ENCODE data around the gene ZNHIT6.

The ZNHIT6 gene

DNA sequence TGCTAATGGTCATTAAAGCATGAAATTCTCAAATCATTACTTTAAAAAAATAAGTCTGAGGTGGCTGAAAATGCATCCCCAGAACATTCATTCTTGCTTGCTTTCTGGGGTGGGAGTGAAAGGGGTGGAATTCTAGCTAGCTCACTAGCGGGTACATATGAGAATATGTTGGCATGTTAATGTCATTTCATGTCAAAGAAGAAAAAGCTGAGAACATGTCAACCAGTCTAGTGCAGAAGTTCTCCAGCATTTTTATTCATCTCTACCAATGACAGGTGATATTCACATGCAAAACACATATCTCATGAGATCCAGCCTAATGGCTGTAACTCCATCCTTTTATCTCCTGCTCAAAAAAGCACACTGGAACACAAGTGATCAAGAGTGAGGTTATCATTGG, 49.1 kb downstream of the ZNHIT6 start:
- no peak for TF ChIP-seq FOXP2 (optimal IDR thresholded peaks at IDR 0.05; ENCODE audit: borderline replicate concordance, extremely low read depth, extremely low read length, insufficient read depth)
- no peak for TF ChIP-seq REST (IDR thresholded peaks at IDR 0.05; ENCODE audit: insufficient read depth in 1 of 2, low read depth in 2 of 2, low read length in 2 of 2)
- no peak for TF ChIP-seq TAF1 (IDR thresholded peaks at IDR 0.05; ENCODE audit: borderline replicate concordance, insufficient read depth, low read length)

GRCh38 chr1:85656948-85657347, 51.3 kb downstream of the ZNHIT6 start:
- no peak for TF ChIP-seq REST (IDR thresholded peaks at IDR 0.05; ENCODE audit: insufficient read depth in 1 of 2, low read depth in 2 of 2, low read length in 2 of 2)
- no peak for TF ChIP-seq TAF1 (IDR thresholded peaks at IDR 0.05; ENCODE audit: borderline replicate concordance, insufficient read depth, low read length)

GRCh38 chr1:85656256-85656655, 52.0 kb downstream of the ZNHIT6 start:
- TF ChIP-seq FOXP2 (optimal IDR thresholded peaks at IDR 0.05; ENCODE audit: borderline replicate concordance, extremely low read depth, extremely low read length, insufficient read depth) (no peak), REST (IDR thresholded peaks at IDR 0.05; ENCODE audit: insufficient read depth in 1 of 2, low read depth in 2 of 2, low read length in 2 of 2) (no peak), TAF1 (IDR thresholded peaks at IDR 0.05; ENCODE audit: borderline replicate concordance, insufficient read depth, low read length) (no peak), POLR2AphosphoS5 (IDR thresholded peaks at IDR 0.05; ENCODE audit: low read depth, low read length) (no peak), SIN3A (IDR thresholded peaks at IDR 0.05; ENCODE audit: borderline replicate concordance, insufficient read depth, low read length) (no peak)

DNA sequence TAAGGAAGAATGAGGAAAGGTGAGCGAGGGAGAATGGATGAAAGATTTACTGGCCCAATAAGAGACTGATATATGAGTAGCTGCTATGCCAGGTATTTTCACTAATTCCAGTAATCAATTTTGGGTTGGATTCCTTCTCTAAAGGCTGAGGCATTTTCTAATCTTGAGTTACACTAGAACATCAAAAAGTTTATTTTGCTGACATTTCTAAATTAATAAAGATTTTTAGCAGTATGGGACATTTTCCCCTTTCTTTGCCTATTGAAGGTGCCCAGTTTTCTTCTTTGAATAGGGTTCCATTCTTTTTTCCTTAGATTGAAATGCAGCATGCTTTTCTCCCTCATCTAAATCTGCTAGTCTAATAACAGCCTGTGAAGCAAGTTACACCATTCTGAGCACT, 52.9 kb downstream of the ZNHIT6 start:
- TF ChIP-seq SIN3A (IDR thresholded peaks at IDR 0.05; ENCODE audit: borderline replicate concordance, insufficient read depth, low read length): no peak
- no peak for TF ChIP-seq TAF1 (IDR thresholded peaks at IDR 0.05; ENCODE audit: borderline replicate concordance, insufficient read depth, low read length)
- TF ChIP-seq REST (IDR thresholded peaks at IDR 0.05; ENCODE audit: insufficient read depth in 1 of 2, low read depth in 2 of 2, low read length in 2 of 2): no peak
- TF ChIP-seq POLR2AphosphoS5 (IDR thresholded peaks at IDR 0.05; ENCODE audit: low read depth, low read length): no peak
- TF ChIP-seq FOXP2 (optimal IDR thresholded peaks at IDR 0.05; ENCODE audit: borderline replicate concordance, extremely low read depth, extremely low read length, insufficient read depth): no peak

DNA sequence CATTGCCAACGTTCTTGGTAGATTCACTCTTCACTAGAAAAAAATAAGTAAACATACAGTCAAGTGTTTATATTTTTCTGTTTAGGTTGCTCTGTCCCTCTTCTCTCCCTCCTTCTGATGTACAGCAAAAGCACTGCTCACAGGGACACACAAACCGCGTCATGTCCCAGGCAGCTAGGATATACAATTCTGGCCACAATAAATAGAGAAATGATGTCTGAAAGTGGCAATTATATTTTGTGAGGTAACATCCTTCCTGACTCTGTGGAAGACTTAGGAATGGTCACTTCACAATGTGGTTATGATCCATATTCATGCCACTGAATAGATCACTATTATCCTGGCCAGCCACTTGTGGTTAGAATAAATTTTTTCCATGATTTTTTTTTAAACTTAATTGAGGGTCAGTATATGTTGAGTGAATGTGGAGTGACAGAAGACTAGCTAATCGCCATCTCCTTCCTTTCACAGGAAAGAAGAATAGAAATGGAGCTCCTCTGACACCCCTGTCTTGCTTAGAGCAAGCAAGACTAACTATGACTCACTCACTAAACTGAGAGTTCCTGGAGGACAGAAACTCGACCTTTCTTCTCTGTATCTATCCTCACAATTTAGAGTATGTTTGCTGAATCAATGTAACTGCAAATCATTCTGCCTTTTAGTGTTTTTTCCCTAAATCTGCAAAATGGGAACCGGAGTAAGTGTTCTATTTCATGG, 54.0 kb downstream of the ZNHIT6 start:
- no peak for TF ChIP-seq SIN3A (IDR thresholded peaks at IDR 0.05; ENCODE audit: borderline replicate concordance, insufficient read depth, low read length)
- no peak for TF ChIP-seq REST (IDR thresholded peaks at IDR 0.05; ENCODE audit: insufficient read depth in 1 of 2, low read depth in 2 of 2, low read length in 2 of 2)
- no peak for TF ChIP-seq TAF1 (IDR thresholded peaks at IDR 0.05; ENCODE audit: borderline replicate concordance, insufficient read depth, low read length)
- TF ChIP-seq POLR2AphosphoS5 (IDR thresholded peaks at IDR 0.05; ENCODE audit: low read depth, low read length): no peak

All from PFSK-1 (cell line).